Measurements from ENCODE around the gene PALD1. TPM values are rescaled to one million over a fixed set of nuclear protein-coding genes. Genes with fewer than 3 reads are reported as not detected.

Gene PALD1
- total RNA-seq, 1 donor from 2014 or later = 1.2 TPM

DNA sequence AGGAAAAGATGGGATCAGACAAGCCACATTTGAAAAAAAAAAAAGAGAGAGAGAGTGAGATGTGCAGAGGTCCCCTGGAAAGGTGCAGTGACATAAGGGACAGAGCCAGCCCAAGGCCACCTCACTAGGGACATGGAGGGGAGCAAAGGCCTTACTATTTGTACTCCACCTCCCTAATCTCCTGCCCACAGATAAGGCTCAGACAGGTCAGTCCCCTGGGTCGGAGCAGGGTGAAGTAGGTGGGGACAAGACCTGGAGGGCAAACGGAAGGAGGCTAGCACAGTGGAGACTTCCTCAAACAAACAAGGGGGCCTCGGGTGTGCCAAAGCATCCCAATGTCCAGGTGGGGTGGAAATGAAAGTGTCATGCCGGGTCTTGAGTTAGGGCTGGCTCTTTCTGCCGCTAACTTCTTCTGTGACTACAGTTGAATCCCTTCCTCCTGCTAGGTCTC is 117.0 kb downstream of the PALD1 start:
- Mint-ChIP-seq H3K4me1 (ENCODE audit: low read depth) (peaks cover 16% of the 10 kb centered on the region), H3K9me3 (ENCODE audit: low read depth) (no peaks in the 10 kb centered on the region), H3K27ac (no peak overlapping the region), H3K4me3 (ENCODE audit: low read depth) (no peak overlapping the region), H3K36me3 (ENCODE audit: insufficient read depth) (no peaks in the 10 kb centered on the region), H3K27me3 (peaks cover 9% of the 10 kb centered on the region)
- DNase-seq (ENCODE audit: low spot score, unreplicated experiment) = no peak
- no peak for TF ChIP-seq CTCF (IDR thresholded peaks at IDR 0.05; ENCODE audit: unreplicated experiment)

DNA sequence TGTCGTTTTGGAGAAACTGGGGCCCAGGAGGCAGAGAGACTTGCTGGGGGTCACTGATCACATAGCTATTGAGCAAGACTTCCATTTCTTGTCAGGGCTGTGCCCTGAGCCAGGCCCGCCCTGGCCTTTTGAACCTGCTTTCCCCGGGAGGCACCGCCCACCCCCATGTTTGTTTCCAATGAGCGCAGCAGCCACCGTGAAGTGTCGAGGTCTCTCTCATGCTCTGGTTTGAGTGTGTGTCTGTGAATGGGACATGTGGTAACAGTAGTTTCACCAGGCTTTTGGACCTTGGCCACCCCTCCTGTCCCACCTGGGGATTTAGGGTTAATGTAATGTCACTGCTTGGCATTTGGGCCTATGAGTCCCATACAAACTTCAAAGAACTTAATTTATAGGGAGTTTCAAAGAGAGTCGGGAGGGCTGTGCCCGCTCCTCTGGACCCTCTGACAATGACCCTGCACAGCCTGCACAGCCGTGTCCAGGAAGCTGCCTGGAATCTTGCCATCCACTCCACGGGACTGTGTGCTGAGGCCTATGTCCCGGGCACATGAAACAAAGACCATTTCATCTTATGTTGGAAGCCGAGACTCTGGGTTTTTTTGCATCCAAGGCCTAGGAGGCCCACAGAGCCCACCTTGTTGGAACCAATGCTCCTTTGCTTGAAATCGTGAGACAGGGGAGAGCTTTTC is 117.7 kb downstream of the PALD1 start:
- H3K9me3 Mint-ChIP-seq (ENCODE audit: low read depth) = no peaks in the 10 kb centered on the region
- no peak overlapping the region for H3K4me3 Mint-ChIP-seq (ENCODE audit: low read depth)
- no peak for DNase-seq (ENCODE audit: low spot score, unreplicated experiment)
- TF ChIP-seq CTCF (IDR thresholded peaks at IDR 0.05; ENCODE audit: unreplicated experiment) = no peak
- H3K36me3 Mint-ChIP-seq (ENCODE audit: insufficient read depth) = no peaks in the 10 kb centered on the region
- H3K4me1 Mint-ChIP-seq (ENCODE audit: low read depth) = peaks cover 16% of the 10 kb centered on the region
- H3K27ac Mint-ChIP-seq = no peak overlapping the region
- peaks cover 6% of the 10 kb centered on the region for H3K27me3 Mint-ChIP-seq

DNA sequence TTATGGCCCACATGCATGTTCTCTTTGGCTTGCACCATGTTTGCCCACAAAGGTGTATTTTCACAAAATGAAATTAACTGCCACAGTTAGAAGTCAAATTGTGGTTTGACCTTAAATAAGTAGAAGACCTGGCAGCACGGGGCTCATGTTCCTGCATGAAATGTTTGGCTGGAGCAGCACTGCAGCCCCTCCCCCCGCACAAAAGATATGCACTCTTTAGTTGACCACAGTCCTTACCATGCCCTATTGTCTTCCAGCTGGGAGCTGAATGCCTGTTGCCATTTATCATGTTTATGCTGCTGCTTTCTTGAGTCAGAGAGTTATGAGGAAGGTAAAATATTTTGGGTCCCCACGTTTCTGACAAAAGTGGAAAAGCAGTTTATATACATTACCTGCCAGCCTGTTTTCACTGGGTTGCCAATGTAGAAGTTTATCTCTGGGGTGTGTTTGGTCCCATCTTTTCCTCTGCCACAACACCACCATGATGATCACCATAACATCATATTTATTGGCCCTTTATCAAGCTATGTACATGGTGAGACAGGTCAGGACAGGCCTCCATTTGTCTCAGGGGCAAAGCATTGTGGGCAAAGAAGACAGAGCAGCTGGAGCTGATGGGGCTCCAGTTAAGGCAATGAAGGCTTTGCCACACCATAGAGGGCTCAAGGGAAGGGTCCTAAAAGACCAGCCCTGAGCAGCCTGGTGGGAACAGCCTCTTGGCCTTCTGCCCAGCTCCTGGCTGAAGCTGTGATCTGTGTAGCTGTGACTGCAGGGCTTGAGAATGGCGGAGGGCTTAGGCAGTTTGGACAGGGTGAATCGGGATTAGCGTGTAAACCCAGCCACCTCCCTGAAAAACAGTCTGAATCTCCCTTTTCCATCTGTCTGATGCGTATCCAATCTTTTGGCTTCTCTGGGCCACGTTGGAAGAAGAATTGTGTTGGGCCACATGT is 118.6 kb downstream of the PALD1 start:
- Mint-ChIP-seq H3K27me3 (peaks cover 5% of the 10 kb centered on the region), H3K4me3 (ENCODE audit: low read depth) (no peak overlapping the region), H3K9me3 (ENCODE audit: low read depth) (no peaks in the 10 kb centered on the region), H3K36me3 (ENCODE audit: insufficient read depth) (no peaks in the 10 kb centered on the region), H3K4me1 (ENCODE audit: low read depth) (peaks cover 16% of the 10 kb centered on the region), H3K27ac (no peak overlapping the region)
- no peak for DNase-seq (ENCODE audit: low spot score, unreplicated experiment)
- no peak for TF ChIP-seq CTCF (IDR thresholded peaks at IDR 0.05; ENCODE audit: unreplicated experiment)

DNA sequence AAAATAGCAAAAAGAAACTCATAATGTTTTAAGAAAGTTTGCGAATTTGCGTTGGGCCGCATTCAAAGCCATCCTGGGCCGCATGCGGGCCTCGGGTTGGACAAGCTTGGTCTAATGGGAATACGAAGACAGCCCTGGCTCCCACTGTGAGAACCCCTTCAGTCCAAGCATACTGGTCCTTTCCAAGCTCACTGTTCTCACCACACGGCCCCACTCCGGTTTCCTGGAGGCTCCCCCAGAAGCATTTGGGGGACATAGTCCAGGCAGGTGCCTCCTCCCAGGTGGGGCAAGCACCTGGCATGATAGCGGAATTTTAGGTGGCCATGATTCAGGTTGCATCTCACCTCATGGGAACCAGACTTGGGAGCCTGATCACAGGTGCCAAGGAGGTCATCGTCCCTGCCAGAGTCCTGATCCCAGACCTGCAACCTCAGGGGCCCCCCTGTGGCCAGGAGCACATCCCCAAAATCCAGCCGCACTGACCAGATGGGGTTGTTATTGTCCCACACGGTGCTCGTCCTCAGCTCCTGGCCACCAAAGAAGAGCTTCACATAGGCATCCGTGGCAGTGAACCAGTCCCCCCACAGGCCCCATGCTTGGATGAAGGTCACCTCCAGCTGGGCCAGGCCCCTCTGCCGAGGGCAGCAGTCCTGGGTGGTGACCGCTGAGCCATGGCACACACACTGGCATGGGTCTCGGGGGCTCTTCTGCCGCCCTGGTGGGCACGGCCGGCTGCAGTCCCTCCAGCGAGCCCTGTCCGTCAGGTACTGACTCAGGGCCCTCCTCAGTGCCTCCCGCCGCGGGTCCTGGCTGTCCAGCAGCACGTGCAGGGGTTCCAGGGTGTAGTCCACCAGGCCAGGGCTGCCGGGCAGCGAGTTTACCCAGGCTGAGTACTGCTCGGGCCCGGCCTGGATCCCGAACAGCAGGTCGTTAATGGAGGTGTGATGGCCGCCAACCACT is 119.6 kb downstream of the PALD1 start:
- no peaks in the 10 kb centered on the region for H3K27me3 Mint-ChIP-seq
- H3K27ac Mint-ChIP-seq = no peak overlapping the region
- H3K36me3 Mint-ChIP-seq (ENCODE audit: insufficient read depth) = no peaks in the 10 kb centered on the region
- peaks cover 16% of the 10 kb centered on the region for H3K4me1 Mint-ChIP-seq (ENCODE audit: low read depth)
- DNase-seq (ENCODE audit: low spot score, unreplicated experiment) = no peak
- no peak overlapping the region for H3K4me3 Mint-ChIP-seq (ENCODE audit: low read depth)
- no peak for TF ChIP-seq CTCF (IDR thresholded peaks at IDR 0.05; ENCODE audit: unreplicated experiment)
- no peaks in the 10 kb centered on the region for H3K9me3 Mint-ChIP-seq (ENCODE audit: low read depth)
